GM23338 (cell line): ENCODE data around the gene HYAL1. TPM values are rescaled to one million over a fixed set of nuclear protein-coding genes. Genes with fewer than 3 reads are reported as not detected.
A peak's percentile ranks its signal among the peaks of the same experiment; 100 is the strongest.

Experiments used
- ATAC-seq: fragments of 200-7000 bp; cut with Tn5 transposase; 3 replicates; pipeline ENCODE4 v1.9.1; 2020
- DNase-seq: peaks from one replicate; pipeline ENCODE4 v3.0.0-alpha.2; 2015; ENCODE audit warnings: low spot score
- H2AFZ ChIP-seq: fragments of 200-600 bp; sonication (generic); 2 replicates; pipeline ENCODE4 v1.8.0; 2016; ENCODE audit warnings: antibody characterized with exemption, mild to moderate bottlenecking, moderate library complexity
- H3F3A ChIP-seq: fragments of 200-600 bp; sonication (generic); replicated peaks from 2 replicates; pipeline ENCODE4 v1.8.0; 2017; ENCODE audit warnings: antibody characterized with exemption, mixed run types, low read depth
- H3K27ac ChIP-seq: fragments of 200-600 bp; sonication (generic); 2 replicates; pipeline ENCODE4 v1.6.1; 2016; ENCODE audit warnings: low read depth
- H3K27me3 ChIP-seq: fragments of 200-600 bp; sonication (generic); 2 replicates; pipeline ENCODE4 v1.8.0; 2016; ENCODE audit warnings: mild to moderate bottlenecking, mixed run types, moderate library complexity; ENCODE audit not compliant: insufficient read depth
- H3K36me3 ChIP-seq: fragments of 200-600 bp; sonication (generic); 2 replicates; pipeline ENCODE4 v1.8.0; 2016; ENCODE audit warnings: mild to moderate bottlenecking; ENCODE audit not compliant: insufficient read depth
- H3K4me1 ChIP-seq: fragments of 200-600 bp; sonication (generic); 2 replicates; pipeline ENCODE4 v1.8.0; 2016; ENCODE audit warnings: mild to moderate bottlenecking, moderate library complexity; ENCODE audit not compliant: insufficient read depth
- H3K4me2 ChIP-seq: fragments of 200-600 bp; sonication (generic); 2 replicates; pipeline ENCODE4 v1.7.1; 2017; ENCODE audit warnings: mixed run types
- H3K4me3 ChIP-seq: fragments of 200-600 bp; sonication (generic); 2 replicates; pipeline ENCODE4 v1.6.1; 2016; ENCODE audit warnings: mixed run types
- H3K79me2 ChIP-seq: fragments of 200-600 bp; sonication (generic); replicated peaks from 2 replicates; pipeline ENCODE4 v1.8.0; 2017; ENCODE audit warnings: mild to moderate bottlenecking; ENCODE audit not compliant: insufficient read depth
- H3K9me2 ChIP-seq: fragments of 200-600 bp; sonication (generic); 2 replicates; pipeline ENCODE4 v1.8.0; 2017; ENCODE audit not compliant: insufficient read depth
- H4K20me1 ChIP-seq: fragments of 200-600 bp; sonication (generic); replicated peaks from 2 replicates; pipeline ENCODE4 v1.8.0; 2017; ENCODE audit warnings: mild to moderate bottlenecking; ENCODE audit not compliant: insufficient read depth
- H3K27ac Mint-ChIP-seq: 2 replicates; pipeline ENCODE4 v1.8.0; 2020; ENCODE audit warnings: inconsistent platforms, mild to moderate bottlenecking, moderate library complexity, mixed read lengths
- H3K27me3 Mint-ChIP-seq: 3 replicates; pipeline ENCODE4 v1.8.0; 2022; ENCODE audit warnings: low read depth, mild to moderate bottlenecking, moderate library complexity, mixed read lengths, inconsistent platforms; ENCODE audit not compliant: insufficient read depth, poor library complexity
- H3K36me3 Mint-ChIP-seq: 3 replicates; pipeline ENCODE4 v1.8.0; 2021; ENCODE audit warnings: low read depth, mild to moderate bottlenecking, inconsistent platforms, moderate library complexity, mixed read lengths
- H3K4me1 Mint-ChIP-seq: 3 replicates; pipeline ENCODE4 v1.8.0; 2020; ENCODE audit warnings: mild to moderate bottlenecking, inconsistent platforms, mixed read lengths
- H3K4me3 Mint-ChIP-seq: 3 replicates; pipeline ENCODE4 v1.8.0; 2021; ENCODE audit warnings: moderate library complexity, mild to moderate bottlenecking, inconsistent platforms, mixed read lengths
- H3K9me3 Mint-ChIP-seq: 3 replicates; pipeline ENCODE4 v1.8.0; 2020; ENCODE audit warnings: moderate library complexity, mild to moderate bottlenecking, inconsistent platforms, mixed read lengths
- CREB1 ChIP-seq: fragments of 250-450 bp; sonication (Bioruptor Pico); IDR thresholded peaks from 2 replicates; pipeline ENCODE4 v1.5.0; 2020; ENCODE audit warnings: low read depth, mild to moderate bottlenecking, moderate library complexity
- EZH2 ChIP-seq: fragments of 200-600 bp; sonication (generic); IDR thresholded peaks from one replicate; pipeline ENCODE4 v1.8.0; 2017; ENCODE audit warnings: antibody characterized with exemption, mild to moderate bottlenecking, low read depth; ENCODE audit not compliant: unreplicated experiment
- EZH2phosphoT487 ChIP-seq: fragments of 200-600 bp; sonication (generic); IDR thresholded peaks from one replicate; pipeline ENCODE4 v1.8.1; 2018; ENCODE audit warnings: antibody characterized with exemption; ENCODE audit not compliant: unreplicated experiment
- POLR2AphosphoS5 ChIP-seq: IDR thresholded peaks from 2 replicates; pipeline ENCODE4 v1.6.1; 2016; ENCODE audit warnings: antibody characterized with exemption, low read depth
- ZNF114 ChIP-seq: fragments of 250-450 bp; sonication (Bioruptor Pico); IDR thresholded peaks from 2 replicates; pipeline ENCODE4 v1.5.0; 2020; ENCODE audit warnings: mild to moderate bottlenecking, moderate library complexity
- polyA plus RNA-seq: library from polyadenylated mRNA; unstranded; fragments of >200 nt; fragmentation: Nextera tagmentation; extraction: Ambion mirVana; gene quantifications from 2 replicates; pipeline ENCODE4 v1.2.1, GENCODE V29; 2016
- total RNA-seq: library from RNA; depleted of rRNA; stranded (reverse); fragments of >200 nt; shearing (Covaris generic); gene quantifications from 2 replicates; pipeline ENCODE4 v1.2.3, GENCODE V29; 2014
- TF ChIP-seq, protein P1 (sequence below): IDR thresholded peaks from 2 replicates; pipeline ENCODE4 v1.6.1; 2016; ENCODE audit warnings: antibody characterized with exemption
- TF ChIP-seq, protein P2 (sequence below): fragments of 250-450 bp; sonication (Bioruptor Pico); IDR thresholded peaks from 2 replicates; pipeline ENCODE4 v1.5.0; 2020; ENCODE audit warnings: mild to moderate bottlenecking, moderate library complexity
- TF ChIP-seq, protein P3 (sequence below): IDR thresholded peaks from one replicate; pipeline ENCODE4 v1.6.1; 2018; ENCODE audit warnings: antibody characterized with exemption; ENCODE audit not compliant: unreplicated experiment

HYAL1 gene
- total and polyA plus RNA-seq, 2 experiments from 2014 or later: 2.1 to 5.0 TPM

DNA sequence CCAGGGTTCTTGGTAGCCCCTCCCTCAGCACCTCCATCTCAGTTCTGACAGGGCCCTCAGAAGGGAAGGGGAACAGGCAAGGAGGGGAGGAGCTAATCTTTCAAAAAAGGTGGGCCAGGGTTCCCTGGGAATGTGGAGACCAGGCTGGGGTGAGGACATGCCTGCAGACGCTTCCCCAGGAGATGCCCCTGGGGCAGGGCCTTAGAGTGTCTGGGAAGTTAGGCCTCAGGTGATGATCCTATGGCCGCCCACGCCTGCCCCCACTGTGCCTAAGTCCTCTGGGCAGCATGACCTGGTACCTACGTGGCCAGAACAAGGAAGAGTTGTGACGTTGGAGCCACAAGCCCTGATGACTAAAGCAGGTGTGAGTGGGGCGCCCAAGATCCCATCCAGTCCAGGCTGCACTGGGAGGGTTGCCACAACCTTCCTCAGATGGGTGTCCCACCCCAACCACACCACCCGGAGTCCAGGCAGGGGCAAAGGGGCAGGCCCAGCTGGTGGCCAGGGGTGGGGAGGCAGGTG is 38.3 kb downstream of the HYAL1 start:
- no peaks in the 10 kb centered on the region for H3K79me2 ChIP-seq
- no peaks in the 10 kb centered on the region for H4K20me1 ChIP-seq
- DNase-seq (peak; percentile 96), ATAC-seq (no peak; the same call in 2 of the 3 replicates)
- peaks cover 23% of the 10 kb centered on the region for H3K27me3 Mint-ChIP-seq
- H3K4me1 ChIP-seq: peaks cover 58% of the 10 kb centered on the region
- H3K27ac ChIP-seq: peak overlapping the region; percentile 89
- no peaks in the 10 kb centered on the region for H3K36me3 Mint-ChIP-seq
- no peaks in the 10 kb centered on the region for H3K27me3 ChIP-seq
- no peaks in the 10 kb centered on the region for H3K9me2 ChIP-seq
- H3K9me3 Mint-ChIP-seq: no peaks in the 10 kb centered on the region
- H2AFZ ChIP-seq: no peak overlapping the region
- H3K36me3 ChIP-seq: no peaks in the 10 kb centered on the region
- peak overlapping the region; percentile 61 for H3K4me2 ChIP-seq
- peaks cover 15% of the 10 kb centered on the region for H3F3A ChIP-seq
- peak overlapping the region; percentile 27; the same call in 1 of the 2 replicates for H3K4me3 ChIP-seq
- peak overlapping the region; percentile 96 for H3K27ac Mint-ChIP-seq
- H3K4me3 Mint-ChIP-seq: peak overlapping the region; percentile 39; the same call in 1 of the 3 replicates
- TF ChIP-seq ZNF114 (CRISPR knock-in tag) (no peak), POLR2AphosphoS5 (peak; percentile 34)
- H3K4me1 Mint-ChIP-seq: peaks cover 58% of the 10 kb centered on the region

DNA sequence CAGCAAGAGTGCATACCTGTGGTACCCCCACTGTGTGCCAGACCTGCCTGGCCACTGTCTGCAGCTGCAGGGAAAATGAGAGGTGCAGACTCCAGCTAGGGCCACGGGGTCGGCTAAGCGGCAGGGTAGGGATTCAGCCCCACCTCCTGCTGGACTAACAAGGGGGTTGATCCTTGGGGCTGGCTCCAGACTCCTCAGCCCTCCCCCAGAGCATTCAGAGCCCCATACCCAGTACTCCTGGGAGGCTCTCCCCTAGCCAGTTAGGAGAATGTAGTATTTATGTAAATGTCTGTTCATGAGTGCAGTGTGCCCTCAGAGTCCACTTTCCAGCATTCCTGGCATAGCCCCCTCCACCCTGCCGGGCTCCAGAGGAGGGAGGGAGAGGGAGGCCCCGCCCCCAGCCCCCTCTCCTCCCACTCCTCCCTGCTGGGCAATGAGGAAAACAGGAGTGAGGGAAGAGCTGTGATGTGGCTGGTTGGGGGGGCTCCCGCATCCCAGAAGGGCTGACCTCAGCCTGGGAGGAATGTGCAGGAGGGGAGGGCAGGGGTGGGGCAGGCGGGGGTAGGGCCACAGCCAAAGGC is 38.9 kb downstream of the HYAL1 start:
- H3K4me3 Mint-ChIP-seq: peak overlapping the region; percentile 51; the same call in 2 of the 3 replicates
- Histone ChIP-seq H3K27ac (peak overlapping the region; percentile 89), H3K9me2 (no peaks in the 10 kb centered on the region), H2AFZ (no peak overlapping the region), H3K36me3 (no peaks in the 10 kb centered on the region), H3K4me2 (peak overlapping the region; percentile 16), H3K27me3 (no peaks in the 10 kb centered on the region), H3K4me1 (peaks cover 59% of the 10 kb centered on the region), H3F3A (peaks cover 18% of the 10 kb centered on the region), H4K20me1 (no peaks in the 10 kb centered on the region; the same call in 1 of the 2 replicates), H3K4me3 (peak overlapping the region; percentile 1; the same call in 1 of the 2 replicates), H3K79me2 (no peaks in the 10 kb centered on the region)
- H3K27me3 Mint-ChIP-seq: peaks cover 25% of the 10 kb centered on the region
- peaks cover 58% of the 10 kb centered on the region for H3K4me1 Mint-ChIP-seq
- H3K27ac Mint-ChIP-seq: peak overlapping the region; percentile 95
- H3K9me3 Mint-ChIP-seq: no peaks in the 10 kb centered on the region
- ATAC-seq (peak; percentile 44), DNase-seq (no peak)
- peaks cover 3% of the 10 kb centered on the region; the same call in 1 of the 3 replicates for H3K36me3 Mint-ChIP-seq
- TF ChIP-seq, protein P1, sequence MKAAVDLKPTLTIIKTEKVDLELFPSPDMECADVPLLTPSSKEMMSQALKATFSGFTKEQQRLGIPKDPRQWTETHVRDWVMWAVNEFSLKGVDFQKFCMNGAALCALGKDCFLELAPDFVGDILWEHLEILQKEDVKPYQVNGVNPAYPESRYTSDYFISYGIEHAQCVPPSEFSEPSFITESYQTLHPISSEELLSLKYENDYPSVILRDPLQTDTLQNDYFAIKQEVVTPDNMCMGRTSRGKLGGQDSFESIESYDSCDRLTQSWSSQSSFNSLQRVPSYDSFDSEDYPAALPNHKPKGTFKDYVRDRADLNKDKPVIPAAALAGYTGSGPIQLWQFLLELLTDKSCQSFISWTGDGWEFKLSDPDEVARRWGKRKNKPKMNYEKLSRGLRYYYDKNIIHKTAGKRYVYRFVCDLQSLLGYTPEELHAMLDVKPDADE: no peak
- TF ChIP-seq ZNF114 (CRISPR knock-in tag) (no peak), EZH2phosphoT487 (no peak), CREB1 (peak; percentile 80), EZH2 (no peak)
- TF ChIP-seq, protein P2, sequence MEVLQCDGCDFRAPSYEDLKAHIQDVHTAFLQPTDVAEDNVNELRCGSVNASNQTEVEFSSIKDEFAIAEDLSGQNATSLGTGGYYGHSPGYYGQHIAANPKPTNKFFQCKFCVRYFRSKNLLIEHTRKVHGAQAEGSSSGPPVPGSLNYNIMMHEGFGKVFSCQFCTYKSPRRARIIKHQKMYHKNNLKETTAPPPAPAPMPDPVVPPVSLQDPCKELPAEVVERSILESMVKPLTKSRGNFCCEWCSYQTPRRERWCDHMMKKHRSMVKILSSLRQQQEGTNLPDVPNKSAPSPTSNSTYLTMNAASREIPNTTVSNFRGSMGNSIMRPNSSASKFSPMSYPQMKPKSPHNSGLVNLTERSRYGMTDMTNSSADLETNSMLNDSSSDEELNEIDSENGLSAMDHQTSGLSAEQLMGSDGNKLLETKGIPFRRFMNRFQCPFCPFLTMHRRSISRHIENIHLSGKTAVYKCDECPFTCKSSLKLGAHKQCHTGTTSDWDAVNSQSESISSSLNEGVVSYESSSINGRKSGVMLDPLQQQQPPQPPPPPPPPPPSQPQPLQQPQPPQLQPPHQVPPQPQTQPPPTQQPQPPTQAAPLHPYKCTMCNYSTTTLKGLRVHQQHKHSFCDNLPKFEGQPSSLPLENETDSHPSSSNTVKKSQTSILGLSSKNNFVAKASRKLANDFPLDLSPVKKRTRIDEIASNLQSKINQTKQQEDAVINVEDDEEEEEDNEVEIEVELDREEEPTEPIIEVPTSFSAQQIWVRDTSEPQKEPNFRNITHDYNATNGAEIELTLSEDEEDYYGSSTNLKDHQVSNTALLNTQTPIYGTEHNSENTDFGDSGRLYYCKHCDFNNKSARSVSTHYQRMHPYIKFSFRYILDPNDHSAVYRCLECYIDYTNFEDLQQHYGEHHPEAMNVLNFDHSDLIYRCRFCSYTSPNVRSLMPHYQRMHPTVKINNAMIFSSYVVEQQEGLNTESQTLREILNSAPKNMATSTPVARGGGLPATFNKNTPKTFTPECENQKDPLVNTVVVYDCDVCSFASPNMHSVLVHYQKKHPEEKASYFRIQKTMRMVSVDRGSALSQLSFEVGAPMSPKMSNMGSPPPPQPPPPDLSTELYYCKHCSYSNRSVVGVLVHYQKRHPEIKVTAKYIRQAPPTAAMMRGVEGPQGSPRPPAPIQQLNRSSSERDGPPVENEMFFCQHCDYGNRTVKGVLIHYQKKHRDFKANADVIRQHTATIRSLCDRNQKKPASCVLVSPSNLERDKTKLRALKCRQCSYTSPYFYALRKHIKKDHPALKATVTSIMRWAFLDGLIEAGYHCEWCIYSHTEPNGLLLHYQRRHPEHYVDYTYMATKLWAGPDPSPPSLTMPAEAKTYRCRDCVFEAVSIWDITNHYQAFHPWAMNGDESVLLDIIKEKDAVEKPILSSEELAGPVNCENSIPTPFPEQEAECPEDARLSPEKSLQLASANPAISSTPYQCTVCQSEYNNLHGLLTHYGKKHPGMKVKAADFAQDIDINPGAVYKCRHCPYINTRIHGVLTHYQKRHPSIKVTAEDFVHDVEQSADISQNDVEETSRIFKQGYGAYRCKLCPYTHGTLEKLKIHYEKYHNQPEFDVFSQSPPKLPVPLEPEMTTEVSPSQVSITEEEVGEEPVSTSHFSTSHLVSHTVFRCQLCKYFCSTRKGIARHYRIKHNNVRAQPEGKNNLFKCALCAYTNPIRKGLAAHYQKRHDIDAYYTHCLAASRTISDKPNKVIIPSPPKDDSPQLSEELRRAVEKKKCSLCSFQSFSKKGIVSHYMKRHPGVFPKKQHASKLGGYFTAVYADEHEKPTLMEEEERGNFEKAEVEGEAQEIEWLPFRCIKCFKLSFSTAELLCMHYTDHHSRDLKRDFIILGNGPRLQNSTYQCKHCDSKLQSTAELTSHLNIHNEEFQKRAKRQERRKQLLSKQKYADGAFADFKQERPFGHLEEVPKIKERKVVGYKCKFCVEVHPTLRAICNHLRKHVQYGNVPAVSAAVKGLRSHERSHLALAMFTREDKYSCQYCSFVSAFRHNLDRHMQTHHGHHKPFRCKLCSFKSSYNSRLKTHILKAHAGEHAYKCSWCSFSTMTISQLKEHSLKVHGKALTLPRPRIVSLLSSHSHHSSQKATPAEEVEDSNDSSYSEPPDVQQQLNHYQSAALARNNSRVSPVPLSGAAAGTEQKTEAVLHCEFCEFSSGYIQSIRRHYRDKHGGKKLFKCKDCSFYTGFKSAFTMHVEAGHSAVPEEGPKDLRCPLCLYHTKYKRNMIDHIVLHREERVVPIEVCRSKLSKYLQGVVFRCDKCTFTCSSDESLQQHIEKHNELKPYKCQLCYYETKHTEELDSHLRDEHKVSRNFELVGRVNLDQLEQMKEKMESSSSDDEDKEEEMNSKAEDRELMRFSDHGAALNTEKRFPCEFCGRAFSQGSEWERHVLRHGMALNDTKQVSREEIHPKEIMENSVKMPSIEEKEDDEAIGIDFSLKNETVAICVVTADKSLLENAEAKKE (CRISPR knock-in tag): no peak
- TF ChIP-seq, protein P3, sequence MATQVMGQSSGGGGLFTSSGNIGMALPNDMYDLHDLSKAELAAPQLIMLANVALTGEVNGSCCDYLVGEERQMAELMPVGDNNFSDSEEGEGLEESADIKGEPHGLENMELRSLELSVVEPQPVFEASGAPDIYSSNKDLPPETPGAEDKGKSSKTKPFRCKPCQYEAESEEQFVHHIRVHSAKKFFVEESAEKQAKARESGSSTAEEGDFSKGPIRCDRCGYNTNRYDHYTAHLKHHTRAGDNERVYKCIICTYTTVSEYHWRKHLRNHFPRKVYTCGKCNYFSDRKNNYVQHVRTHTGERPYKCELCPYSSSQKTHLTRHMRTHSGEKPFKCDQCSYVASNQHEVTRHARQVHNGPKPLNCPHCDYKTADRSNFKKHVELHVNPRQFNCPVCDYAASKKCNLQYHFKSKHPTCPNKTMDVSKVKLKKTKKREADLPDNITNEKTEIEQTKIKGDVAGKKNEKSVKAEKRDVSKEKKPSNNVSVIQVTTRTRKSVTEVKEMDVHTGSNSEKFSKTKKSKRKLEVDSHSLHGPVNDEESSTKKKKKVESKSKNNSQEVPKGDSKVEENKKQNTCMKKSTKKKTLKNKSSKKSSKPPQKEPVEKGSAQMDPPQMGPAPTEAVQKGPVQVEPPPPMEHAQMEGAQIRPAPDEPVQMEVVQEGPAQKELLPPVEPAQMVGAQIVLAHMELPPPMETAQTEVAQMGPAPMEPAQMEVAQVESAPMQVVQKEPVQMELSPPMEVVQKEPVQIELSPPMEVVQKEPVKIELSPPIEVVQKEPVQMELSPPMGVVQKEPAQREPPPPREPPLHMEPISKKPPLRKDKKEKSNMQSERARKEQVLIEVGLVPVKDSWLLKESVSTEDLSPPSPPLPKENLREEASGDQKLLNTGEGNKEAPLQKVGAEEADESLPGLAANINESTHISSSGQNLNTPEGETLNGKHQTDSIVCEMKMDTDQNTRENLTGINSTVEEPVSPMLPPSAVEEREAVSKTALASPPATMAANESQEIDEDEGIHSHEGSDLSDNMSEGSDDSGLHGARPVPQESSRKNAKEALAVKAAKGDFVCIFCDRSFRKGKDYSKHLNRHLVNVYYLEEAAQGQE: no peak
